NCI-H446 treated with DMSO at 0.1 percent for 48 hours (cell line): ENCODE results near the gene RAB32.

Experiments used
- DNase-seq: peaks from one replicate; lab custom pipeline; 2025; lab: John Stamatoyannopoulos, UW

RAB32 gene

DNA sequence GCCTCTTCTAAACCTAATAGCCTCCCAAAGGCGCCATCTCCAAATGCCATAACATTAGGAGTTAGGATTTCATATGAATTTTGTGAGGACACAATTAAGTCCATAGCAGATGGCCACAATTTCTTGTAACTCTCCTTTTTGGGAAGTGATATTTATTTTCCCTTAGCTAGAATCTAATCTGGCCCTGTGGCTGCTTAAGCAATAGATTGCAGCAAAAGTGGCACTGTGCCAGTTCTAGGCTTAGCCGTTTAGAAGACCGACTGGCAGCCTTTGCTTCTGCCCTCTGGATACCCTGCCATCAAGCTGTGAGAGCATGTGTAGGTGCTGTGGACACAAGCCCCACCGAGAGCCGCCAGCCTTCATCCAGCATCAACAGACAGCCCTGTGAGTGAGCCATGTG, 39.2 kb downstream of the RAB32 start:
- no peak for DNase-seq

DNA sequence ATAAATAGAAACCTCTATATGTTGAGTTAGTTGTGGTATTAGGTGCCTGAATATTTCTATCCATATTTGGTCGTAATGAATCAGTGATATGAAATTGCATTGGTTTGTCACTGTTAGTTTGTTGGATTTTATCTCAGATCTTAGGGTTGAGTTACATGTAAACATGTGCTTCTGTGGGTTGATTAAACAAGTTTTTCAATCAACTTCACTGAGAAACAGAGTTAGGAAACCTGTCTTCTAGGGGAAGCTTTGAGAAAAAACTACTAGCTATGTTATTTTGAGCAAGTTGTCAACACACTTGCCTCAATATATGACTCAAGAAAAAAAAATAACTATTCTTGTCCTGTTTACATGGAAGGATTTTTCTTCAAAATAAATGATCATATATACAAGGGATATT, 40.3 kb downstream of the RAB32 start:
- DNase-seq: no peak

DNA sequence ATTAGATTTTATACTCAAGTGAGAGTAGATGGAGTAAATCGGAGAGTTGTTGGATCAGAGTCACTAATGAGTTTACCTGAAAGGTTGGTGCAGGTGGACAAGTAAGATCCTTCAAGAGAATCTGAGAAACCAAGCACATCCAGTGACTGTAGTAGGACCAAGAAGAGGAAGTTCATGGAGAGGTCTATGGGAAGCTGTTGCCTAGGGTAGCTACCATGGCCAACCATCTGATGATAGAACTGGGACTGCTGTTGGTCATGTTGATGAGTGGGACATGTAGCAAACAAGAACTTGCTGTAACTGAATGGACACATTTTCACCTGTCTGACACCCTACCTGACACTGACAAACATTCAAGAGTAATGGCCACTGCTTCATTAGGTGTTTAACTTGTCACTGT, 43.8 kb downstream of the RAB32 start:
- DNase-seq: no peak

DNA sequence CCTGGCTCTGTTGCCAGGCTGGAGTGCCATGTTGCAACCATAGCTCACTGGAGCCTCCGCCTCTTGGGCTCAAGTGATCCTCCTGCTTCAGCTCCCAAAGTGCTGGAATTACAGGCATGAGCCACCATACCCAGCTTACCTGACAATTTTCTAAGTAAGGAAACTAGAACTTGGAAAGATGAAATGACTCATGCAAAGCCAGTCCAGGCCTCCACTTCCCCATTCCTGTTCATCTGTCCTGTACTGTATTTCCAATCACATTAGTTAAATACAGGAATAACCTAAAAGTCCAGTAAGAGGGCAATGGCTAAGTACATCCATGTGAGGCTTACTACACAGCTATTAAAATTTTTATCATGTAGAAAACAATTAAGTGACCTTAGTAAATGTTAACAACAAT, 46.9 kb downstream of the RAB32 start:
- DNase-seq: no peak

DNA sequence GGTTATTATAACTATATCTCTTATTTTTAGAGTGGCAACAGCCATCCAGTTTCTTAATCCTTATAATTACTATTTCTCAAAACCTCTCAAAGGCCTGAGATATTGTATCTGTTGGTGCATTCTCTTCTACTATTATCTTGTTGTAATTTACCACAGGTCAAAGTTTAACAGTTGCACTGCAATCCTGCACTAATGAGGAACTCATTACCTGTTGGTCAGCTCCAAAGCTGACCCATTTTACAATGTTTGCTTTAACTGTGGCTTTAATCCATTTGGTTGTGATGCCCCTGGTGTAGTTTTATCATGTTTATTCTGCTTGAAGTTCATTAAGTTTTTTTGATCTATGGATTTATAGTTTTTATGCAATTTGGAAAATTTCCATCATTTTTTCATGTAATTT, 48.8 kb downstream of the RAB32 start:
- DNase-seq: no peak

DNA sequence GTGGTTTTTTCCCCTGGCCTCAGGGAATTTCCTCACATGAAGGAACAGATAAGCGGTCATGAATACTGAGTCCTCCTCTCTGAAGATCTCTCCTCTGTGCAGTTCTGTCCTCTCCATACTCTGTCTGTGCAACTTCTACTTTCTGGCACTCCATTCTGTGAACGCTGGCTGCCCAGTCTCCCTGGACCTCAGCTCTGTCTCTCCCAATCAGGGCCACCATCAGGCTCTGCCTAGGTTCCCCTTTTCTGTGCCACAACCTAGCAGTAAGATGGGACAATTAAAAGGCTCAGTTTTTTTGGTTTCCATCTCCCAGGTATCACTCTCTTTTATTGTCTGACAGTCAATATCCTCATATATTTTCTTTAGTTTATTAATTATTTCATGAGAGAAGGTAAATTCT, 50.4 kb downstream of the RAB32 start:
- DNase-seq: no peak

DNA sequence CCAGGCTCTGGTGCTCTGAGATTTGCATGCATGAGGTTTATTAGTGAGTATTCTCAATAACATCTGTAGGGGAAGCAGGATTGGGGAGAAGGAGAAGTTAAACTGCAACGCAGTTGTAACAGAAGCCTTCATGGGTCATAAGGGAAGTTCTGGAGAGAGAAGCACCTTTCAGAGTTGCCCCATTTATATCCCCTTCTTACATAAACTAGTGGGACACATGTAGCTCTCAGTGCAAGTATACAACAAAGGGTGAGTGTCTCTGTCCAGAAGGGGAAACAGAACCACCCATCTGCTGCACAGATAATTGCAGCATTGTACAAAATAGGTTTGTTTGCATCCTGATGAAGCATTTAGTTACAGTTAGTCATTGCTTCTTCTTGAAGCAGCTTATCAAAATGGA, 50.9 kb downstream of the RAB32 start:
- no peak for DNase-seq

DNA sequence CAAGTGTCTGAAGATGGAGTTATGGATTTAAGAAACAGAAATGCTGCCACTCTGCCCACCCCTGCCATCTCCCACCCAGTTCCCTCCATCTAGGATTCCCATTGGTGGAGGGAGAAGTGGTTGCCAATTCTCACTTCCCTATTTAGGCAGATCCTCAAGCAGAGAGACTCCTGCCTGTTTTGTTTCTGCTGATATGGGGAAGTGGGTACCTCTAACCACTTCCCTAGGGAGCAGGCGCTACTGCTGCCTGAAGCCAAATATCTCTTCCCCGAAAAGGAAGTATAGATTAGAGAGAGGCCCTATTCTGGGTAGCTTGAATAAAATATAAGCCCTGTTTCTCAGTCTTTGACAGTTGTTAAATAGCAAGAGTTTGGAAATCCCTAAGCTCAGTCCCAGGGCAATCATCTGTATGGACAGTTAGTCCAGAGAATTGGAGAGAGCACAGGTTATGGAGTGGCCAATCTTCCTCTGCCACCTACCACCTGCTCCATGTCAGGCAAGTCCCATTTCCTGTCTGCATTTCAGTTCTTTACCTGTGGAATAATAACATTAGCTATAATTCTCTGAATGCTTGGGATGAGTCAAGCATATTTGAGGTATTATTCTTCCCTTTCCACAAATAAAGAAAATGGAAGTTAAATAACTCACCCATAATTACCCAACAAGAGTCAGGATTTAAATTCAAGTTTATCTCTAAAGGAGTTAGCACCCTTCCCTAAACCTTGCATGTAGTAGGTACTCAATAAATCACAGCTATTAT, 52.5 kb downstream of the RAB32 start:
- DNase-seq: no peak

DNA sequence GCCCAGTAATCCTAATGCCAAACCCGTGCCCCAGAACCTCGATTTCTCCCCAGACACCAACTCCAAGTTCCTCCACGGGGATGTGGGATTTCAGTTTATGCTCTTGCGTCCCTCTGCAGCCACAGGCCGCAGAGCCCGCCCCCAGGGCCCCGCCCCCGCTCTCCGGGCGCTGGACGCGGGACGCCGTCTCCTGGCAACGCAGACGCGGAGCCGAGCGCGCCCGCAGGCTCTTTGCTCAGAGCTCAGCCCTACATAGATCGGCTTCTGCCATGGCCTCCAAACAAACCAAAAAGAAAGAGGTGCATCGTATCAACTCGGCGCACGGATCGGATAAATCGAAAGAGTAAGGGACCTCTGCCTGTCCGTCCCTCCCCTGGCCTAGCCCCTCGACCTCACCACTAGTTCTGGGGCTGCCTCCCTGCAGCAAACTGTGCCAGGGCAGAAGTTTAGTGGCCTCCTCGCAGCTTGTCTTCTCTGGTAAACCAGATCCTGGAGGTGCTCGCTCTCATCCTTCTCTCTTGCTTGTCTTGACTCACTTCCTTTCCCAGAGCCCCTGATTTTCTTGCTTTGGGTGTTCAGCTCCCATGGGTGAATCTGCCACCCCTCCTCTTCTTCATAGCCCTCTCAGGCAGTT, 55.3 kb downstream of the RAB32 start, which contains the start of gene ADGB:
Gene ADGB, plus strand, starts transcription at position 201 of the 634 bp plus-strand sequence. Its CDS starts 69 bp downstream, at position 270.
- DNase-seq: no peak

DNA sequence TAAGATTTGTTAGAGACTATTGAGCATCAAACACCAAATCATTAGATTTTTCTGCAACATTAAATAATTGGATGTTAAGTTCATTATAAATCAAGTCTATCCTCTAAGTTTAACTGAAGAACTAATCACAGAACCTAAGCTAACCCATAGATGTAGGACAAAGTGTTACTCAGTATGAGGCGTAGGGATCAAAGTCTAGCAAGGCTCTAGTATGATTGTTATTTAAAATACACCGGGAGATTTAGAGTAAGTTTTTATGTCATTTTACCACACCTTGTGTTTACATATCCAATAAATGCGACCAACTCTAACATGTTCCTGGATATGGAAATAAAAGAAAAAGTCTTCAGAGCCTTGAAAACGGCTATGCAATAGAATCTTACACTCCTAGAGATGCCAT, 57.7 kb downstream of the RAB32 start:
- no peak for DNase-seq

DNA sequence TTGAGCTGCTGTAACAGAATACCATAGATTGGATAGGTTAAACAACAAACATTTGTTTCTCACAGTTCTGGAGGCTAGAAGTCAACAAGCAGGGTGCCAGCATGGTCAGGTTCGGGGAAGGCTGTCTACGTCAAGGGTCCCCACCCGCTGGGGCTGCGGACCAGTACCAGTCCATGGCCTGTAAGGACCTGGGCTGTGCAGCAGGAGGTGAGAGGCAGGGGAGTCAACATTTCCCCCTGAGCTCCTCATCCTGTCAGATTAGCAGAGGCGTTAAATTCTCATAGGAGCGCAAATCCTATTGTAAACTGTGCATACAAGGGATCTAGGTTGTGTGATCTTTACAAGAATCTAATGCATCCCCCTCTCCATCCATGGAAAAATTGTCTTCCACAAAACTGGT, 58.9 kb downstream of the RAB32 start:
- no peak for DNase-seq
